ENCODE measurements around the gene NGFR. TPM values are rescaled to one million over a fixed set of nuclear protein-coding genes. Genes with fewer than 3 reads are reported as not detected.

The NGFR gene
- total and polyA plus RNA-seq, 9 of the 15 experiments (the other 6 are each of a cell fraction or from before 2014, with no cell fraction given), result 0.07 to 0.23 (median 0.13) TPM; not detected in 4

DNA sequence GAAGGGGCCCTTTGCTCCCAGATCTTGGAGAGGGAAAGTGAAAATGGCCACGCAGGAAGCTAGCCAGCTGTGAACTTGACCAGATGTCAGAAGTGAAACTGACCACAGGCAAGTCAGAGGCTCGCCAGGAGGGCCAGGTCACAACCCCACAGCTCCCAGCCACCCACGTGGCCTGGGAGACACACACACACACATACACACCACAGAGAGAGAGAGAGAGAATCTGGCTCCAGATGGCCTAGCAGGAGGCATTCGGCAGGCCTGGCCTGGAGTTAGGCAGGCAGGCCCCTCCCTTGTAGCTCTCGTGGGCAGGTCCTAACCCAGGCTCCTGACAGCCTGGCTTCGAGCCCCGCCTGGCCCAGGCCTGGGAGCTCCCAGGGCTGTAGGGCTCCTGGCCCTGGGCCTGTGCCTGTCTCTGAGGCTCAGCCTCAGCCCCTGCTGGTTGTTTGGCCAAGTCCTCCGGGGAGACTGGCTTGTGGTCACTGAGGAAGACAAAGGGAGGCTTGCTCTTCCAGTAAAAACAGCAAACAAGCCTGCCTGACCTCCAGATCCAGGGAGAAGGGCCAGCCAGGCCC is 20.2 kb downstream of the NGFR start (continued):
- TF ChIP-seq ZNF239 (CRISPR knock-in tag; IDR thresholded peaks at IDR 0.05) (no peak), ZNF12 (CRISPR knock-in tag; IDR thresholded peaks at IDR 0.05) (no peak), YY1 (IDR thresholded peaks at IDR 0.05; ENCODE audit: borderline replicate concordance in 1 of 3, control insufficient read depth in 1 of 3, extremely low read depth in 1 of 3, insufficient read depth in 3 of 3, insufficient read length in 1 of 3, insufficient replicate concordance in 2 of 3, low read depth in 1 of 3, low read length in 2 of 3) (peak in 2 of 3 experiments; percentile 39 to 45), CHCHD3 (CRISPR knock-in tag; IDR thresholded peaks at IDR 0.05) (no peak), TAF7 (tag; IDR thresholded peaks at IDR 0.05) (0 out of 2 replicates have a peak, but pooled peaks have one; percentile 23), POLR3A (IDR thresholded peaks at IDR 0.05; ENCODE audit: borderline replicate concordance, extremely low read depth, insufficient read depth, insufficient read length) (no peak), ELF2 (CRISPR knock-in tag; IDR thresholded peaks at IDR 0.05) (no peak), MEF2D (tag; conservative IDR thresholded peaks at IDR 0.05; ENCODE audit: low read depth) (0 out of 2 replicates have a peak, but pooled peaks have one; percentile 40), TCFL5 (CRISPR knock-in tag; conservative IDR thresholded peaks at IDR 0.05) (no peak), SNIP1 (IDR thresholded peaks at IDR 0.05; ENCODE audit: low read depth) (no peak), SRSF7 (optimal IDR thresholded peaks at IDR 0.05; ENCODE audit: low read depth, low read length) (no peak), ZFP1 (CRISPR knock-in tag; IDR thresholded peaks at IDR 0.05) (no peak), C11orf30 (IDR thresholded peaks at IDR 0.05; ENCODE audit: low read depth) (no peak), NFYB (IDR thresholded peaks at IDR 0.05; ENCODE audit: extremely low read depth, insufficient read length) (no peak), TAF9B (IDR thresholded peaks at IDR 0.05; ENCODE audit: partially characterized antibody) (peak; percentile 38), RFX1 (IDR thresholded peaks at IDR 0.05) (no peak), OTX1 (CRISPR knock-in tag; IDR thresholded peaks at IDR 0.05) (no peak), RBFOX2 (IDR thresholded peaks at IDR 0.05; ENCODE audit: low read depth, low read length) (no peak), ZNF175 (CRISPR knock-in tag; IDR thresholded peaks at IDR 0.05; ENCODE audit: low read depth) (peak; percentile 89), HMG20B (CRISPR knock-in tag; IDR thresholded peaks at IDR 0.05) (no peak)
- TF ChIP-seq, protein P1, sequence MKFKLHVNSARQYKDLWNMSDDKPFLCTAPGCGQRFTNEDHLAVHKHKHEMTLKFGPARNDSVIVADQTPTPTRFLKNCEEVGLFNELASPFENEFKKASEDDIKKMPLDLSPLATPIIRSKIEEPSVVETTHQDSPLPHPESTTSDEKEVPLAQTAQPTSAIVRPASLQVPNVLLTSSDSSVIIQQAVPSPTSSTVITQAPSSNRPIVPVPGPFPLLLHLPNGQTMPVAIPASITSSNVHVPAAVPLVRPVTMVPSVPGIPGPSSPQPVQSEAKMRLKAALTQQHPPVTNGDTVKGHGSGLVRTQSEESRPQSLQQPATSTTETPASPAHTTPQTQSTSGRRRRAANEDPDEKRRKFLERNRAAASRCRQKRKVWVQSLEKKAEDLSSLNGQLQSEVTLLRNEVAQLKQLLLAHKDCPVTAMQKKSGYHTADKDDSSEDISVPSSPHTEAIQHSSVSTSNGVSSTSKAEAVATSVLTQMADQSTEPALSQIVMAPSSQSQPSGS (CRISPR knock-in tag; IDR thresholded peaks at IDR 0.05), result no peak
- TF ChIP-seq, protein P2, sequence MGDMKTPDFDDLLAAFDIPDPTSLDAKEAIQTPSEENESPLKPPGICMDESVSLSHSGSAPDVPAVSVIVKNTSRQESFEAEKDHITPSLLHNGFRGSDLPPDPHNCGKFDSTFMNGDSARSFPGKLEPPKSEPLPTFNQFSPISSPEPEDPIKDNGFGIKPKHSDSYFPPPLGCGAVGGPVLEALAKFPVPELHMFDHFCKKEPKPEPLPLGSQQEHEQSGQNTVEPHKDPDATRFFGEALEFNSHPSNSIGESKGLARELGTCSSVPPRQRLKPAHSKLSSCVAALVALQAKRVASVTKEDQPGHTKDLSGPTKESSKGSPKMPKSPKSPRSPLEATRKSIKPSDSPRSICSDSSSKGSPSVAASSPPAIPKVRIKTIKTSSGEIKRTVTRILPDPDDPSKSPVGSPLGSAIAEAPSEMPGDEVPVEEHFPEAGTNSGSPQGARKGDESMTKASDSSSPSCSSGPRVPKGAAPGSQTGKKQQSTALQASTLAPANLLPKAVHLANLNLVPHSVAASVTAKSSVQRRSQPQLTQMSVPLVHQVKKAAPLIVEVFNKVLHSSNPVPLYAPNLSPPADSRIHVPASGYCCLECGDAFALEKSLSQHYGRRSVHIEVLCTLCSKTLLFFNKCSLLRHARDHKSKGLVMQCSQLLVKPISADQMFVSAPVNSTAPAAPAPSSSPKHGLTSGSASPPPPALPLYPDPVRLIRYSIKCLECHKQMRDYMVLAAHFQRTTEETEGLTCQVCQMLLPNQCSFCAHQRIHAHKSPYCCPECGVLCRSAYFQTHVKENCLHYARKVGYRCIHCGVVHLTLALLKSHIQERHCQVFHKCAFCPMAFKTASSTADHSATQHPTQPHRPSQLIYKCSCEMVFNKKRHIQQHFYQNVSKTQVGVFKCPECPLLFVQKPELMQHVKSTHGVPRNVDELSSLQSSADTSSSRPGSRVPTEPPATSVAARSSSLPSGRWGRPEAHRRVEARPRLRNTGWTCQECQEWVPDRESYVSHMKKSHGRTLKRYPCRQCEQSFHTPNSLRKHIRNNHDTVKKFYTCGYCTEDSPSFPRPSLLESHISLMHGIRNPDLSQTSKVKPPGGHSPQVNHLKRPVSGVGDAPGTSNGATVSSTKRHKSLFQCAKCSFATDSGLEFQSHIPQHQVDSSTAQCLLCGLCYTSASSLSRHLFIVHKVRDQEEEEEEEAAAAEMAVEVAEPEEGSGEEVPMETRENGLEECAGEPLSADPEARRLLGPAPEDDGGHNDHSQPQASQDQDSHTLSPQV (IDR thresholded peaks at IDR 0.05), result peak; percentile 86
- TF ChIP-seq, protein P3, sequence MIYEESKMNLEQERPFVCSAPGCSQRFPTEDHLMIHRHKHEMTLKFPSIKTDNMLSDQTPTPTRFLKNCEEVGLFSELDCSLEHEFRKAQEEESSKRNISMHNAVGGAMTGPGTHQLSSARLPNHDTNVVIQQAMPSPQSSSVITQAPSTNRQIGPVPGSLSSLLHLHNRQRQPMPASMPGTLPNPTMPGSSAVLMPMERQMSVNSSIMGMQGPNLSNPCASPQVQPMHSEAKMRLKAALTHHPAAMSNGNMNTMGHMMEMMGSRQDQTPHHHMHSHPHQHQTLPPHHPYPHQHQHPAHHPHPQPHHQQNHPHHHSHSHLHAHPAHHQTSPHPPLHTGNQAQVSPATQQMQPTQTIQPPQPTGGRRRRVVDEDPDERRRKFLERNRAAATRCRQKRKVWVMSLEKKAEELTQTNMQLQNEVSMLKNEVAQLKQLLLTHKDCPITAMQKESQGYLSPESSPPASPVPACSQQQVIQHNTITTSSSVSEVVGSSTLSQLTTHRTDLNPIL (CRISPR knock-in tag; IDR thresholded peaks at IDR 0.05), result no peak
